Omental fat pad (tissue), 4 donors: ENCODE results near the gene ELMOD1. TPM values are rescaled to one million over a fixed set of nuclear protein-coding genes. Genes with fewer than 3 reads are reported as not detected.

Source experiments
- ATAC-seq: fragments of 150-250 bp; one replicate; pipeline ENCODE4 v1.9.1; 2016; ENCODE audit warnings: mild to moderate bottlenecking, moderate library complexity; ENCODE audit not compliant: low FRiP score
- DNase-seq: peaks from one replicate; pipeline ENCODE4 v3.0.0-alpha.2; 2019; ENCODE audit warnings: low spot score
- total RNA-seq, 4 donors: library from RNA; depleted of rRNA; stranded (reverse); fragments of >200 nt; gene quantifications; one replicate each; pipeline ENCODE4 v1.1.0, GENCODE V29; 2016
- TF ChIP-seq, protein P1 (sequence below), 3 donors: fragments of 450-650 bp; IDR thresholded peaks; one replicate each; pipeline ENCODE4 v1.5.1; 2016 to 2017; ENCODE audit warnings: antibody characterized with exemption in 3 of 3, mild to moderate bottlenecking in 3 of 3, moderate library complexity in 2 of 3

The ELMOD1 gene
- total RNA-seq, 4 donors from 2014 or later = not detected

DNA sequence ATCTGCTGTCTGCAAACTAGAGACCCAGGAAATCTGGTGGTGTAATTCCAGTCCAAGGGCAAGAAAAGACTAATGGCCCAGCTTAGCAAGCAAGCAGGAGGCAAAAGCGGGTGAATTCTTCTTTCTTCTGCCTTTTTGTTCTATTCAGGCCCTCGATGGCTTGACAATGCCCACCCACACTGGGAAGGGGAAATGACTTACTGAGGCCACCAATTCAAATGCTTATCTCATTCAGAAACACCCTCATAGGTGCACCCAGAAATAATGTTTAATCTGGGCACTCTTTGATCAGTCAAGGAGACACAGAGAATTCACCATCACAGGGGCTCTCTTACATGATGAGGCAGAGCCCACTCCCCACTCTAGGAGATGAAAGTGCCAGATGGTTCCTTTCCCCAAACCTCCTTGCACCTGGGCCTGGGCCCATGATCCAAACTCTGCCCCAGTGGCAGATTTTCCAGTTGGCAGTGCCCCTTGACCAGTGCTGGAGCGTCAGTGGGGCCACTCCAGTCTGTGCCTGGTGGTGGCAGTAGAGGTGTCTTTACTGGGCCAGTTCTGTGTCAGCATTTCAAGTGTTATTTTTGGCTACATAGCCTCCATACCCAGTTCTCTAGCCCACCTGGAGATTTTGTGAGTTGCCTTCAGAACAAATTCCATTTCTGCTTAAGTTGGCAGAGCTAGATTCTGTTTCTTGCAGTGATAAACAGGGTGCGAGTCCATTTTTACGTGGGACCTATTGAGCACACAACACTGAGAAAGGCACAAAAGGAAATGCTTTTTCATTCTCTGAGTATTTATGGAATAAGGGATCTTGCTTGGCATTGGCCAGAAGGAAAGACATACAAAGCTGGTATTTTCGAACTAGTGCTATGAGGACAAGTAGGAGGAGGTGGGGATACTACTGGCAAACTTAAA, 7.5 kb downstream of the ELMOD1 start:
- ATAC-seq (peak; percentile 41), DNase-seq (no peak)

DNA sequence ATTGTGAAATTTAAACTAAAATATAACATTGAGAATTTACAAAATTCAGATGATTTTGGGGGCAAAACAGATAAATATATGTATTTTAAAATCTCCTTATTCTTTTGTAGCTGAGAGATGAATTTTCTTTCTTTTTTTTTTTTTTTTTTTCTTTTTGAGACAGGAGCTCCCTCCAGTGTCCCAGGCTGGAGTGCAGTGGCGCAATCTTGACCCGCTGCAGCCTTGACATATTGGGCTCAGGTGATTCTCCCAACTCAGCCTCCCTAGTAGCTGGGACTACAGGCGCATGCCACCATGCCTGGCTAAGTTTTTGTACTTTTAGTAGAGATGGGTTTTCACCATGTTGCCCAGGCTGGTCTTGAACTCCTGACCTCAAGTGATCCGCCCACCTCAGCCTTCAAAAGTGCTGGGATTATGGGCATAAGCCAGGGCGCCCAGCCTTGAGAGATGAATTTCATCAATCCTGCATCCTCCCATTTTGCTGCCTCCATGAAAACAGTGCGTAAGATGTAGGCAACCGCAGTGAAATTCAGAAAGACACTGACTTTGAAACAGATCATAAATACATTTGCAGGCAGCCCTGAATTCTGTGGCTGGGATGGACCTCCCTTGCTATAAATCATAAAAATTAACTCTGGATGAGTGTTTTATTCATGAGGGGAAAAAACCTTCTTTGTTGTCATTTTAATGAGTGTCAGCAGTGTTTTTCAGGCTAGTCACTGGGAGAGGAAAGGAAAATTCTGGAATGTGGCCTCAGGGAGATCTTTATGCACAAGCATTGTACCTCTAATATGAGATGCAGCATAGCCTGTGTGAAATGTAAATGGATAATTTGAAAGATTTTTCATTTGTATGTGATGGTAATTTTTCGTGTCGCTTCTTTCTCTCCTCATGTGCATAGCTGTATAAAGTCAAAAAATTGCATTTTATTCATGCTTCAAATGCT, 14.4 kb downstream of the ELMOD1 start:
- DNase-seq (no peak), ATAC-seq (no peak)
- TF ChIP-seq, protein P1, sequence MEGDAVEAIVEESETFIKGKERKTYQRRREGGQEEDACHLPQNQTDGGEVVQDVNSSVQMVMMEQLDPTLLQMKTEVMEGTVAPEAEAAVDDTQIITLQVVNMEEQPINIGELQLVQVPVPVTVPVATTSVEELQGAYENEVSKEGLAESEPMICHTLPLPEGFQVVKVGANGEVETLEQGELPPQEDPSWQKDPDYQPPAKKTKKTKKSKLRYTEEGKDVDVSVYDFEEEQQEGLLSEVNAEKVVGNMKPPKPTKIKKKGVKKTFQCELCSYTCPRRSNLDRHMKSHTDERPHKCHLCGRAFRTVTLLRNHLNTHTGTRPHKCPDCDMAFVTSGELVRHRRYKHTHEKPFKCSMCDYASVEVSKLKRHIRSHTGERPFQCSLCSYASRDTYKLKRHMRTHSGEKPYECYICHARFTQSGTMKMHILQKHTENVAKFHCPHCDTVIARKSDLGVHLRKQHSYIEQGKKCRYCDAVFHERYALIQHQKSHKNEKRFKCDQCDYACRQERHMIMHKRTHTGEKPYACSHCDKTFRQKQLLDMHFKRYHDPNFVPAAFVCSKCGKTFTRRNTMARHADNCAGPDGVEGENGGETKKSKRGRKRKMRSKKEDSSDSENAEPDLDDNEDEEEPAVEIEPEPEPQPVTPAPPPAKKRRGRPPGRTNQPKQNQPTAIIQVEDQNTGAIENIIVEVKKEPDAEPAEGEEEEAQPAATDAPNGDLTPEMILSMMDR (IDR thresholded peaks at IDR 0.05) = no peak

More for the DNA sequence above, 7.5 kb downstream of the ELMOD1 start:
- TF ChIP-seq, protein P1 (IDR thresholded peaks at IDR 0.05) = no peak

DNA sequence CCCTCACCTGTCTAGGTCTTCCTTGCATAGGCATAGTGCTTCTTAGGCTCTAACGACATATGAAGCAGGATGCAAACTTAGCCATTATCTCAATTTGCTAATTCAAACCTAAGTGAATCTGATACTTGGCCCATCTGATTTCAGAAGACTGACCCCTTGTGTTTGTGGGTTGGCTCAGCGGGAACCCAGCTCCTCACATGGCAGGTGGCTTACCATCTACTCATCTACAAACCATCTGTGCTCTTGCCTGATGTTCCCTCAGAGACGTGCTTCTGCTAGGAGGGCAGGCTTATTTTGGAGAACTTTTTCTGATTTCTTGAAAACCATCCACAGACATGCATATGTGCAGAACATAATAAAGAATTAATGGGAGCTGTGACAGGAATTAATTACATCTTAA, 15.2 kb downstream of the ELMOD1 start:
- TF ChIP-seq, protein P1 (IDR thresholded peaks at IDR 0.05) = no peak
- DNase-seq (no peak), ATAC-seq (no peak)

DNA sequence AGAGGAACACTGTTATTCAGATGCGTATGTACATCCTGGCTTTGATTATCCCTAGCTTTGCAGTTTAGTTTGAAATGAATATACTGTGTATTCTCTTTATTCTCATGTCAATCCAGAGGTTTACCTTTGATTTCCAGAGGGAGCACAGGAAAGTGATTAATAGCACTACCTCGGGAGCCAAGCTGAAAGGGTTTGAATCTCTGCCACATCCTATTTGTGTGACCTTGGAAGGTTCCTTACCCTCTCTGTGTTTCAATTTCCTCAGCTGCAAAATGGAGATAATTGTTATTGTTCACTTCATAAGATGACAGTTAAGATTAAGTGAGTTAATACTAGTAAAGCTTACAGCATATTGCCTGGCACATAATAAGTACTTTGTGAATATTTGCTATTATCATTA, 17.9 kb downstream of the ELMOD1 start:
- DNase-seq = no peak

DNA sequence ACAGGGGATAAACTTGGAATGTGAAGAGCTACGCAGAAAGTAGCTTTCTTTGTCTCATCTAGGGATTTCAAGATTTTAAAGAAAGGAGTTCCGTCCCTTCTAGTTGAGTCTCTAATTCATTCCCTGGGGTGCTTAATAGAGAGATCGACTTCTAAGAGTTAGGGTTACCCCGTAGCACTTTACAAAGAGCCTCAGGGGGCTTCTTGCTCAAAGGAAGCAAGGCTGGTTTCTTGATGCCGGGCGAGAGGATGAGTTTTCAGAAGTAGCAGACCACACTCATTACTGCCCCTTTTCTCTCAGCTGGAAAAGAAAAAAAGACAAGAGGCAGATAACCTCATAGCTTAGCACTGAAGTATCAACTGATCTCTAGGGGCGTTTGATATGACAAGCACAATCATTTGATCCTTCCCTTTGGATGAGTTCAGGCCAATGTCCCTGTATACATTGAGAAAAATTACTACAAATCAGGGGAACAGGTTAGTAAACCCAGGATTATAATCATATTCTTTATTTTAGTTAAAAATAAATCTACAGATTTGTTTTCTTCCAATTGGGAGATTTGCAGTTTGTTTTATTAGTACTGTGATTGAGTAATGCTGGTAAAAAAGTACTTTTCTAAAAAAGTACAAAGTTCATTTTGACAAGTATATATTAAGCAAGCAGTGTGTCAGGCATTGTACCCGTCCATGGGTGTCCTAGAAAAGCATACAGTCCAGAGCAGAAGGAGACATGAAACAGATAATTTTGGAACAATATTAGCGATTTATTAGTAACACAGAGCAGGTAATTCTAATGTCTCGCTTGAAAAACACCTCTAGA, 18.7 kb downstream of the ELMOD1 start:
- DNase-seq = no peak
- TF ChIP-seq, protein P1 (IDR thresholded peaks at IDR 0.05) = no peak

More for the DNA sequence above, 17.9 kb downstream of the ELMOD1 start:
- TF ChIP-seq, protein P1 (IDR thresholded peaks at IDR 0.05) = no peak
- ATAC-seq = no peak

DNA sequence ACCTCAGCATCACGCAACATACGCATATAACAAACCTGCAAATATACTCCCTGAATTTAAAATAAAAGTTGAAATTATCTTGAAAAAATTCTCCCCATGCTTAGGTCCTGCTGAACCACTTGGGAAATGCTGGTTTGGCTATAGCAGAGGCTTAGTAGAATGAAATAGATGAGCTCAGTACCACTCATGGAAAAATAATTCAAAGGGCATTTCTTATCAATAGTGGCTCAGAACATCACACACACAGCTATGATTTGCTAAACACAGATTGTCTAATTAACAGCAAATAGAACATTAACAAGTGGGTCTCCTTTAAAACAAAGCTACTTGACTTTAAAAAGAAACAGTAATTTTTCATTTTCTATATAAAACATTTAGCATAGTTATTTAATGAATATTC, 21.5 kb downstream of the ELMOD1 start:
- DNase-seq (no peak), ATAC-seq (no peak)
- TF ChIP-seq, protein P1 (IDR thresholded peaks at IDR 0.05) = no peak

More for the DNA sequence above, 18.7 kb downstream of the ELMOD1 start:
- ATAC-seq = no peak
